Activated T-cell treated with anti-CD3 and anti-CD28 coated beads for 24 hours (primary cell): ENCODE data around the gene PABPC1L.

ENCODE experiments used
- DNase-seq: peaks from one replicate; pipeline ENCODE4 v3.0.0-alpha.2; 2020; ENCODE audit warnings: low read depth

PABPC1L gene

DNA sequence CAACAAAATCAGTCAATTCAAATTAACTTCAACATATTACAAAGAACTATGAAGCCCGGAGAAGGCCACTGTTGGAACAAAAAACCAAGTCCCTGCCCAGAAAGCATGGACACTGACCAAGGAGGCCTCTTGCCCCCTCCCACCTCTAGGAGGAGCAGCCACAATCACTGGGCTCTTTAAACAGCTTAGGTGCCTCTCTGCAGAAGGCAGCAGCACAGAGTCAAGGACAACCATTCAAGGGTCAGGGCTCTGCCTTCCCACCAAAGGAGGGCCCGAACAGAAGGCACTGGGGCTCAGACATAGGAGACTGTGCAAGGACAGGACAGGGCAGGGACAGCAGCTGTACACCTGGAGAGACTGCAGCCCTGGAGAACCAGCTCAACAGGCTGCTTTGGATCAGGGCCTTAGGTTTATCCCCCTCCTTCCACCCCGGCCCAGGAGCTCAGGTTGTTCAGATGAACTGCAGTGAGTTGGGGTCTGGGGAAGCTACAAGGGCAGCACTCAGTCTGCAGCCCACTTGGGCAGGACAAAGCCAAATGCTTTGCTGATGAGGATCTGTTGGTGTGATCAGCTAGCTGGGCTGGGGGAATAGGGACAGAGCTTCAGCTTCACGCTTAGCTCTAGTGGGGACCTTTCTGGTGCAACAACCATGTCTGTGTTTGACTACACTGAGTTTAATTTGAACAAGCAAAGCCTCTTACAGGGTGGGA, 32.6 kb downstream of the PABPC1L start:
- DNase-seq = no peak

DNA sequence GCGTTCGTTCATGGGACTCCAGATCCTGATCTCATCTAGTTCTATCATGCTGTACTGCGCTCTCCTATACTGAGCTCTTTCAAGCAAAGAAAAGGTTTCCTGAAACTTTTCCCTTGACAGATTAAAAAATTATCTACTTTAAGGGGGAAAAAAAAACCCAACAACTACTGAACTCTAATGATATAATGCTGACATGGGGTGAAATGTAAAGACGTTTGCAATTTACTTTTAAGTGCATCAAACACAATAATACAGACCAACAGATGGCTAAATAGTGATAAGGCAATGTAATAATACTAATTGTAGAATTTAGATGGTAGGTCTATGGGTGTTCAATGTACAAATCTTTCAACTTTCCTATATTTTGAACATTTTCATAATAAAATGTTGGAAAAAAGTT, 34.0 kb downstream of the PABPC1L start:
- no peak for DNase-seq

DNA sequence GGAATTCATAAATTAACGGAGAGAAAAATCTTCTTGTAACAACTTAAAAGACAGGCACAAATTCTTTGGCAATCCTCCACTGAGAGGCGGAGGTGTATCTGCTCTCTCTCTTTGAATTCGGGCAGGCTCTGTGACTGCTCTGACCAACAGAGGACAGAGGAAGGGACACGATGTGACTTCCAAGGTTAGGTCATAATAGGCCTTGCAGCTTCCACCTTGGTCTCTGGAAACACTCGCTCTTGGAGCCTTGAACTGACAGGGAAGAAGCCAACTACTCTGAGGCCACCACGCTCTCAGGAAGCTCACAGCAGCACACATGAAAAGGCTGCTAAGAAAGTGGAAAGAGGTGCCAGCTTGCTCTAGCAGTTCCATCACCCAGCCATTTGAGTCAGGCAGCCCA, 35.4 kb downstream of the PABPC1L start:
- DNase-seq = no peak

DNA sequence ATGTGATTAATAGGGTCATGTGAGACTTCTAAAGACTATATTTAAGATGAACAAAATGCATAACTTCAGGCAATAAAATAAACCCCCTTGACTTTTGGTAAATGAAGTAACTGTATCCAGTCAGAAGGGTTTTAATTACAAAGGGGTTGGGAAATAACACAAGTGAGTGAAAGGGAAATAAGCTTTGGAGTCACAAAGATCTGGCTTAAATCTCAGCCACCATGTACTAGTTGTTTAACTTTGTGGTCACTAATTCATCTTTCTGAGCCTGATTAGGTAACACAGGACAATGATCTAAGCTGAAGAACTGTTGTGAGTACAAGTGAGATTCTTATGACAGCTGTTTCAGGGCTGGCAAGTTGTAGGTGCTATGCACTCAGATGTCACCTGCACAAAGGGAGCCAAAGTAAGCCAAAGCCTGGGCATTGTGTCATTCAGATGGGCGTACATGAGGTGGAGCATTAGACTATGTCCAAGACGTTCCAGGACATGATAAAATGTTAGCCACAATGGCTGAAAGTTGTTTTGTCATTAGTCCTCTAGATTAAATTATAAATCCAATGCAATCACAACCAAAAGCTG, 36.5 kb downstream of the PABPC1L start:
- no peak for DNase-seq

DNA sequence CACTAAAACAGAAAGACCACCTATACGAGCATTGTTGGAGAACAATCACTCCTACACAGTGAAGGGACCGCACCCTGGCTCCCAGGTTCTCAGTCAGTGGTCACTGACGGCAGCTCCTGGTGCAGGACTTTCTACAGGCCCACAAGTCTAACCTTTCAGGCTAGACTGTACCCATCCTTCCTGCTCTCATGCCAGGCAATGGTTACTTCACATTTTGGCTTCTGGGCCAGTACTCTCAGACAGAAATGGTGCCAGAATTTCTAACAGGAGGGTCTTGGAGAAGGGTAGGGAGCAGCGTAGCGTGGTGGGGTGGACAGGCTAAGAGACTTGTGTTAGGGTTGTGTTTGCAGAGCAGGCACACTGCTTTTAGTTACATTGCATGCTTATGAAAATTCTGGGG, 38.2 kb downstream of the PABPC1L start:
- DNase-seq = no peak

DNA sequence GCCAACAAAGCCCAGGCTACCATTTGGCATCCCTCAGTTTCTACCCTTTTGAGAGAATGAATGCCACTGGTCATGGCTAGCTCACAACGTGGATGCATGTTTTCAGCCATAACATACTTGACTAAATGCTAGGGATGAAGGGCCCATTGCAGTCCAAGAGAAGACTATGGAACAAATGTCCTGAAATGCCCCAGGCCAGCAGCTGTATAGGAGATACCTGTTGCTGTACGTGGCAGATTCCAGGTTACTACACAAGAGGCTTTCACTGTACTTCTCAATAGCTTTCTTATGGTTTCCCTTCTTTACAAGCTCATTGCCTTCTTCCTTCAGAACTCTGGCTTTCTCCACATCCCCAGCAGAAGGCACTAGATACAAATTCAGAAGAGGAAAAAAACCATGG, 38.7 kb downstream of the PABPC1L start:
- no peak for DNase-seq

DNA sequence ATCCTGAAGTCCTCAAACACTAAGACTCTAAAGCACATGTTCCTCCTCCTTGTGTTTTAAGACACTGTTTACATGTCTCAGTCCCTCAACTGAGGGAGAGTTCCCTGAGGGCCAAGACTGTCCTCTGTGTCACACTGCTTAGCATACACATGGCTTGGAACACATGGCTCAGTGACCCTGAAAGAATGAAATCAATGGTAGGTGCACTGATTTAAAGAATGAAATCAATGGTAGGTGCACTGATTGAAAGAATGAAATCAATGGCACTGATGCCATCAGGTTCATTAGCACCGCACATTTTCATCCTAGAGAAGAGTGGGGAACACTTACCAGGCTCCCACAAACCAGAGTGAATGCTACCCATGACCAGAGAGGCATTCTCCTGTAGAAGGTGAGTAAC, 40.5 kb downstream of the PABPC1L start:
- no peak for DNase-seq

DNA sequence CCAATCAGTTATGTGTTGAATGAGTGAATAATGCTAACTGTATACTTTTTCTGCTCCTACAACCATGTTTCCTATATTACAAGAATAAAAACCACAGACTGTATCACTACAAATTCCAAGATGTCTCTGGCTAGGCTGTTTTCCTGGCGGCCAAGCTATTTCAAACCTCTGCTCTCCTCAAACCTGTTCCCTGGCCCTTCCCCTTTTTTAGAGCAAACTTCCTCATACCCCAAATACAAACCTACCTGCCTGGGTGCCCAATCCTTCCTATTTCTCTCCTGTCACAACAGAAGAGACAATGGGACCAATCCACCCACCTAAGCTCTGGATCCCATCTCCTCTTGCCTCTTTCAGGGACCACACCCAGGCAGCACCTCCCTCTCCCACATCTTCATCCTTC, 42.9 kb downstream of the PABPC1L start:
- DNase-seq = no peak

DNA sequence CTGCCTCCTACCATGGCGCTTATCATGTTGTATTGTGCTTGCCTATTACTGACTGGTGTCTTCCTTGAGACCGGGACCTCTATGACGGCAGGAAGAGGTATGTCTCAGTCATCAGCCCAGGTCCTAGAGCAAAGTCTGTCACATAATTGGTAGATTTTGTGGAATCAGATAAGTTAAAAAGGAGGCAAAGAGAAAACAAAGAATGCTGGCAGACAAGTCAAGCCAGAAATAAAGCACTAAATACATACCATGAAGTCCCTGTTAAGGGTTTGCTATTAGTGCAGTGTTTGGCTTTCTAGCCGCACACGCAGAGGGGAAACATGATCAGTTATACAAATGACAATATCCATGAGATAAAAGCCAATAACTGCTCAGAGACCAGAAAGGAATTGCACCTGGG, 44.4 kb downstream of the PABPC1L start:
- no peak for DNase-seq

DNA sequence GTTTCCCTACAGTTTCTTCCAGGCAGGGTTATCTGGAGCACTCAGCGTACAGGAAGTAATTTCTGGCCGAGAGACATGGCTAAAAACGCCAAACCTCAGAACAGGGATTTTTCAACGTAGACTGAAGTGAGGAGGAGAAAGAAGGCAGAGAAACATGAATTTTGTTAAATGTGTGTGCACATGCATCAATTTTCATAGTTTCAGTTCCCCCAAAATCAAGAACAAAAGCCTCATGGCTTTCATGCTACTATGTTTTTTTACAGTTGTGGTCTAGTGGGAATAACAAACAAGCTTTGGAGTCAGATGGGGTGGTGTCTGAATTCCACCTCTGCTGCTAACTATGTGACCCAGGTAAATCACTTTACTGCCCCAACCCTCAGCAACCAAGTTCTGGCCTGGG, 45.4 kb downstream of the PABPC1L start:
- no peak for DNase-seq

DNA sequence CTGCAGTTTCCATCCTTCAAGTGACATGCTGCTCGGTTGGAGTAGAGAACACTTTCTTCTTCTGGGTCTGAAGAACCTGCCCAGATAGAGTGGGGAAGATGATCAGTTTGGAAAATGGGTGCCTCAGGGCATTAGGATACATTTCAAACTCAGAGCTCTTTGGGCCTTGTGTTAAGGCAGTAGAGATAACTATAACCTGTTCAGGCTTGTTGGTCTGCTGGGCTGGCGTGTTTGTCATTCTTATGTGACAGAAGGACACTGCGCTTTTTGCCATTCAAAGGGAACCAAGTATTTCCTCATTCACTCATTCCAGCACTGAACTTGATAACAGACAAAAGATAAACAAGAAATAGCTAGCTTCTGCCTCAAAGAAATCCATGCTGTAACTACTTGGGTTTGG, 46.5 kb downstream of the PABPC1L start:
- DNase-seq = no peak

DNA sequence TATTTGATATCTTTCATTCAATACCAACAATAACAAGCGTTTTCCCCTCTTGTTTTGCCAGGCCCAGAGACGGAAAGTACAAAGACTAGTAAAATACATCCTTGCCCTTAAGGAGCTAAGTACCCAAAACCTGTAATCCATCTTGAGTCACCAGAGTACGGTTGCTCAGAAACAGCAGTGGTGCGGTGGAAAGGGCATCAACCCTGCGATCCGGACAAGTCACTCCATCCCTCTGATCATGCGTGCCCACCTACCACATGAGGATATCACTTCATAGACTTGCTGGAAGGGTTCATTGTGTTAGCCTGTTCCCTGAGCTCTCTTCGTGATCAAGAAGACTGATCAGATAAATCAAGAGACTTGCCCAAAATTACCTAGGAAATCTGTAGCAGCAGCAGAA, 48.4 kb downstream of the PABPC1L start:
- DNase-seq = no peak

DNA sequence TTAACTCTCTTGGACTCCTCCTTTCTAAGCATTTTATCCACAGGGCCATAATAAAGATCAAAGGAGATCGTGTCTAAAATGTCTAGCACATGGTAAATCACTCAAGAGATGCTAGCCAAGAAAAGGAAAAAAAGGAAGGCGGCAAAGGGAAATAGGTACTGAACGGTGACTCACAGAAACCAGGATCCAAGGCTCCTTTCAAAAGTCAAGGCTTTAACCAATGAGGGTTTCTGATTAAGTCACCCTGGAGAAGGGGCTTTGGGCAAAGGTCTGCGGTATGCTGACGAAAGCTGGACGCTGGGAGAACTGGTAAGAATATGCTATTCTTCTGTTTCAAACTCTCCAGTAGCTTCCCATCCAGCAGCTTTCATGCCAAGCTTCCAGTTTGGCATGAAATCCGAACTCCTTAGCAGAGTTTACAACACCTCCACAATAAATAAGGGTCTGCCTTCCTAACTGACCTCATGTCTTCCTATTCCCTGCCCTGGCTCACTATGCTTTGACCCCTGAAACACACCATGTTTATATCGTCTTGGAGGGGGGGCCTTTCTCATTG, 49.3 kb downstream of the PABPC1L start:
- DNase-seq = no peak

DNA sequence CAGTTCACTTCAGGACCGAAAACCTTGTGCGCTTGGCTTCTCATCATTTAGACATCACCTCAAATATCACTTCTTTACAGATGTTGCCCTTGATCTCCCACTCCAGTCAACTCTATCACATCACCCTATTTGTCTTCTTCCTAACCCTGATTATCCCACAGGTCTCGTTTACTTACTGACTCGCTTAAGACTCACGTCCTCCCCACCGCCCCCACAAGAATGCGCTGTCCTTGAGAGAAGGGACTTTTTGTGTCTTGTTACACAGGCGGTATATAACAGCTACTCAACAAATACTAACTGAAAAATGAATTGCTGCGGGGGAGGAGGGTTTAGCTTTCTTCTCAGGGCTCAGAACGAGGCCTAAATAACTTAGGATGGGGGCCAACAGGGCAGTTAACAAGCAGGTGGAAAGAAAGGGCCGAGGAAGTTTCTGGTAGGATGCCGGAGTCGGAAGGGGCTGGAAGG, 49.8 kb downstream of the PABPC1L start:
- peak; percentile 64 for DNase-seq

DNA sequence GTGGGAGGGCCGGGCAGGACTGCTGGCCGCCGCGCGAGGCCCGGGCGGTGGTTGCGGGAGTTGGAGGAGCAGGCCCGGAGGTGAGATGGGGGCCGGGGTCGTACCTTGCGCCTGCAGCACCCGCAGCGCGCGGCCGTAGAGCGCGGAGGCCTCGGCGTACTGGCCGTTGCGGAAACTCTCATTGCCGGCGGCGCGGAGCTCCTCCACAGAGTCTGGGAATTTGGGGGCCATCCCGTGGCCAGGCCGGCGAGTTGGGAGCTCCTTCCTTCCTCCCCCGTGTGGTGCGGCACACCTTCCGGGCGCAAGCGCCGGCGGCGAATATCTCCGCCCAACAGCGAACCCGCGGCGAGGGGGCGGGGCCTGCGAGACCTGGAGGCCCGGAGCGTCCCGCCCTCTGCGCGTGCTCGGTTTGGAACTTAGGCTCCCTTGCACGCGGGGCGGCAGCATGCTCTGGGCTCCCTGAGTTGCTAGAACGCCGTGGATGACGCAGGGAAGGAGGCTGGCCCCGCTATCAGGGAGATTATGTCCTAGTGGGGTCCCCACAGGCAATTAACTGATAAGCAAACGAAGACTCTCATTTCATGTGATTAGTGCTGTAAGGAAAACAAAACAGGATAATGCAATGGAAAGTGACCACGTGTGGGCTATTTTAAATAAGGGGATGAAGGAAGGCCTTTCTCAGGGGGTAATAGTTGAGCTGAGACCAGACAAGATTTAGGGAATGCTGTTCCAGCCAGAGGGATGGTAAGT, 50.4 kb downstream of the PABPC1L start, which contains the start of gene TOMM34:
Gene TOMM34, minus strand, starts transcription at position 295 of the 750 bp plus-strand sequence. Its CDS starts 64 bp downstream, at position 231.
- DNase-seq = peak; percentile 94

DNA sequence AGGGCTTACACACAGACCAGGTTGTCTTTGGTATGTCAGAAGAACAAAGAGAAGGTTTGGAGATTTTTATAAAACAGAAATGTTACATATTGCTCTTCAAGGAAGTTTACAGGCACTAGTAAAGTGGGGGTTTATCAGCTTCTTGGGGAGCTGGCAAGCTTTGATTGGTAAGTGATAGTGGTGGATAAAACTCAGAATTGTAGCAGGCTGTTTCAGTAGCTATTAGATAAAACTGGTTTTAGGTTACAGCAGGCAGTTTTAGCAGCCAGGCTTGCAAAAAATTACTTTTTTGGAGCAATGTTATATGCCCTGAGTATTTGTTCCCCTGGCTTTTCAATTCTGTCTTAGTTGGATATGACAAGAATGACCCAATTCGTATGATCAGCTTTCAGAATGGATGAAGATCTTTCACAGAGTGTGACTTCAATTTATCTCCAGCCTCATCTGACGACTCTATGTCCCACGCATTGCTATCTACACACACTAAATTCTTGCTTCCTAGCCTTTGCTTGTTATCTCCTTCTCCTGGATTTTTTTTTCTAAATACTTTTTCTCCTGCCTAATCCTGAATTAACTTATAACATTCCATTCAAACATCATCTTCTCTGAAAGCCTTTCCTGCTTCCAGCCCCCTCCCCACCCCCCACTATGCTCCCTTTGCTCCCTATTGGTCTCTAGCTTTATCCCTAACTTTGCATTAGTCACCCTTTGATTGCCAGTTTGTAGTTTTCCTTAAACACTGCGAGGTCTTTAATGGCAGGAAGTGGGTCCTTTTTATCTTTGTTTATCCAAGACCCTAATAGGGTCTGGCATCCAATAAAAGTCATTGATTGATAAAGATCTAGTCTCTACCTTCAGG, 51.4 kb downstream of the PABPC1L start:
- DNase-seq = no peak

DNA sequence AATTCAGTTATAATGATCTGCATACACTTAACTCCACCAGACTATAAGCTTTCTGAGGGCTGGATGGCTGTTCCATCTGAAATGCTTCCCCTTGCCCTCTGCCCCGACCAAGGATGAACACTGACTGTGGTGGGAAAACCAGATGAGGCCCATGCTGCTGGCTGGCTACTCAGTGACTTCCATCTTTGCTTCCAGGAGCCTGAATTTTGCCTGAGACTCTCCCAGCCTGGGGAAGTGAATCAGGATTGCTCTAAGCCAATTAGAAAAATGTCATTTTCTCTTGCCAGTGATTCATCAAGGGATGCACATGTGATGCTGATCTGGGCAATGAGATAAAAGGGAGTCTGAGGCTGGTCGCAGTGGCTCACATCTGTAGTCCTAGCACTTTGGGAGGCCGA, 52.0 kb downstream of the PABPC1L start:
- no peak for DNase-seq

DNA sequence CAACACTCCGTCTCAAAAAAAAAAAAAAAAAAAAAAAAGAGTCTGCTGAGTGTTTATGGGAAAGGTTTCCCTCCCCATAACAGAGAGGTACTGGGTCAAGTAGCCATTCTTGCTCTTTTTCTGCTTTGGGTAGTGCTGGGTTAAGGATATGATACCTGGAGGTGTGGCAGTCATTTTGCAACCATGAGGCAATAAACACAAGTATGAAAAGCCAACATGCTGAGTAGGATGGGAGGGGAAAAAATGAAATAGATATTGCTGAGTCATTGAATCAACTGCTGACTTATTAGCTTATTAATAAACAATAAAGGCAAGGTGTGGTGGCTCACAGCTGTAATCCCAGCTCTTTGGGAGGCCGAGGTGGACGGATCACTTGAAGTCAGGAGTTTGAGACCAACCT, 52.6 kb downstream of the PABPC1L start:
- DNase-seq = no peak

DNA sequence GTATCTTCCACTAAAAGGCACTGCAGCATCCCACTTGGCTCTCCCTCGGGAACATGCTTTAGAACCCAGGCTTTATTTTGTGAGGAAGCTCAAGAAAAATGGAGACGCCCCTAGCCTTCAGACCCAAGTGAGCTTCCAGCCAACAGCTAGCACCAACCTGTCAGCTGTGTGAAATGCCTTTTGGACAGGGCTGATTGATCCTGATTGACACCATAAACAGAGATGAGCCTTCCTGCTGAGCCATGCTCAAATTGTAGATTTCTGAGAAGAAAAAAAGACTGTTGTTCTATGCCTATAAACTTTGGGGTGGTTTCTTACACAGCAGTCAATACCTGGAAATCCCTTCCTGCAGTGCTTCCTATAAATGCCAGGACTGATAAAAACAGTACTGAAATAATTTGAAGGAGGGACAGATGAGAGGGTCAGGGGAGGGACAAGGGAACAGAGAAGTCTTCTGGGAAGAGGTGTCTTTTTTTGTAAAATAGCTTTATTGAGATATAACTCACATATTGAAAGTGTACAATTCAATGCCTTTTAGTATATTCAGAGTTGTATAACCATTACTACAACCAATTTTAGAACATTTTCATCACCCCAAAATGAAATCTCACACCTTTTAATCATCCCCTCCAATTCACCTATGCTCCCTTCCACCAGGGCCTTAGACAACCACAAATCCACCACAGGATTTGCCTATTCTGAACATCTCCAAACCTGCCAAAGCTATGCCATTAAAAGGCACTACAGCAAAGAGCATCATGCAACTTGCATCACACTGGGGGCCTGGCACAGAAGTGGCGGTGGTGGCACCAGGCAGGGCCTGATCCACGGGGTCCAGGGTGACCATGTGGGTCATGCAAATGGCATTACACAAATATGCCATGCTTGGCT, 53.7 kb downstream of the PABPC1L start:
- no peak for DNase-seq

DNA sequence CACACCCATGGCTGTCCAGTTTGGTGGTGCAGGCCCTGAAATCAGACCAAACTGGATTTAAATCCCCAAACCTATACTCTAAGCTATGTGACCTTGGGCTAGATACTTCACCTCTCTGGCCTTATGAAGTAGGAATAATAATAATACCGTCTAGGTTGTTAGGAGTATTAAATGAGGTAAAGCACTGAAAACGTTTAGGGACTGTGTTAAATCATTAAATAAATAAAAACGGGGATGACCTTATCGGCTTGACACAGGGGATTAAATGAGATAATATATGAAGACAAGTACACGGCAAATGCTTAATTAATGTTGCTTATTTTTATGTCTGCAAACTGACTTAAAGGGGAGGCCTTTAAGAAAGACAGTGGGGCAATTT, 55.8 kb downstream of the PABPC1L start:
- no peak for DNase-seq
